Activated T-cell treated with anti-CD3 and anti-CD28 coated beads for 24 hours (primary cell): ENCODE results near the gene ANKRD62.
"Not testable (repeated sequence)": the region's sequence is repeated elsewhere in the genome, so short reads cannot be mapped to it uniquely, and the experiment has no call there.

ENCODE experiments used
- DNase-seq: peaks from one replicate; pipeline ENCODE4 v3.0.0-alpha.2; 2020; ENCODE audit warnings: low read depth

ANKRD62 gene

GRCh38 chr18:12066910-12067511 is 26.6 kb upstream of the ANKRD62 start:
- DNase-seq = no peak

DNA sequence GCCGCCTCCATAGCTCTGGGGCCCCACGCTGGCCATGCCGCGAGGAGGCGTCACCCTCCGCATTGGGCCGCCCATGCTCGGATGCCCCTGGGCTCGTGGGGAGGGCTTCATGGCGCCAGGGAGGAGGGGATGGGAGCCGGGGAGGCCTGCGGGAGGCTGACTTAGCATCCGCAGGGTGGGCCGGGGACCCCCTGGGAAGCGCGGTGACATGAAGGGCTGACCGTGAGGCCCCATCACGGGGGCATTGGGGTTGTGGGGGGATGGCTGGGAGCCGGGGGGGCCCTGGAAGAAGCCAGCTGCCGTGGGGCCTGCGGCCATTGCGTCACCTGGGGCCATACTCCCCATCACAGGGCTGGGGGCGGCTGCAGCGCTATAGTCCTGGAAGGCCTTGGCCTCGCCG is 26.0 kb upstream of the ANKRD62 start:
- no peak for DNase-seq

DNA sequence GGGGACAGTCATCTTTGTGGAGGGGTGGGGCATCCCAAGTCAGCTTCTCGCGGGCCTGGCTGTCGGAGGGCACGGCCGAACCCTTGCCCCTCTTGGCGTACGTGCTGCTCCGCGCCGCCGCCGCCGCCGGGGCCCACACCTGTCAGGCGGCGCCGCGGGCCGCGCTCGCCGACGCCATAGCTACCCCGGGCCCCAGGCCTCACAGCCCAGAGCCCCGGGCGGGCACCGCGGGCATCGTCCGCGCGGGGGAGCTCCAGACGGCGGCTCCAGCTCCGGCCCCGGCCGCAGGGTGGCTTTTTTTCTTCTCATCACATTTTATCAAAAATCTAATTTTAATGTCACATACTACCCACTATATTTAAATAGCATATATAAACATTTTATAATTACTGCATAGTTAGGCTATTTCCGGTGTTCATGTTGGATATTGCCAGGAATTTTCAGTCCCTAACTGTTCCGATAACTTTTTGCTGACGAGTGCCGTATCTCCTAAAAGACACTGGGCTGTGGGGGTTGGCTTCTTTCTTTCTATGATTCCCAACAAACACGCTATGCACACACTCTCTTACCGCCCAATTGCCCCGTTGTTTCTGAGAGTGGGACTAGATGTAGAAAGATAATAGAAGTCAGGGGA is 25.2 kb upstream of the ANKRD62 start:
- not testable (repeated sequence) for DNase-seq

DNA sequence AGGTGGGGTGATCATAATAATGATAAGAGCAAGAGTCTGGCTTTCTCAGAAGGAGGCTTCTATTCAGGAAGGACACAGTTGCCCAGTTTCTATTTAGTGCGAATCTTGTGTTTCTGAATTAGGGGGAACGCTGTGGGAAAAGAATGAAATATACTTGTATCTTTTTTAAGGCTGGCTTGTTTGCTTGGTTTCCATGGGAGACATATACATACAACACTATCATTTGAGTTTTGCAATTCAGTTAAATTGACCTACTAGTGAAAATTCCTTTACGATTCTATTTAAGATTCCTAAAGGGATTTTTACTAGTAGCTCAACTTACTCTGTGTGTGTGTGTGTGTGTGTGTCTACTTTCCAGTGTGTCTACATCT is 24.7 kb upstream of the ANKRD62 start:
- no peak for DNase-seq

- DNase-seq = not testable (repeated sequence)
Observed at GRCh38 chr18:12071066-12071465, 22.6 kb upstream of the ANKRD62 start.

DNA sequence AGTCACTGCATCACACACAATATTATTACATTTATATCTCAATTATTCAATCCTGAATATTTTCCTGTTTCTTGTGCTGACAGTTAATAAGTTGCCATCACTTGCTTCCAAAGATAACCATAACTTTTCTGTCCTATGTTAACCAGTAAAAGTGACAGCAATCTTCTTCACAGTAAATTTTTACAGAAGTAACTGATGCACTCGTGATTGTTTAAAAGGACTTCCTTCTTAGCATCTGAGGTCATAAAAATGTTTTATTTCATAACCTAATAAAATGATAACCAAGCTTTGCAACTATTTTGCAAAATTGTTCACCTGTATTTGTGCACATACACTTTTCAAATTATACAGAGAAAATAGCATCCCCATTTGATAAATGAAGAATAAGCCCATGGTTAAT is 20.6 kb upstream of the ANKRD62 start:
- DNase-seq = no peak

DNA sequence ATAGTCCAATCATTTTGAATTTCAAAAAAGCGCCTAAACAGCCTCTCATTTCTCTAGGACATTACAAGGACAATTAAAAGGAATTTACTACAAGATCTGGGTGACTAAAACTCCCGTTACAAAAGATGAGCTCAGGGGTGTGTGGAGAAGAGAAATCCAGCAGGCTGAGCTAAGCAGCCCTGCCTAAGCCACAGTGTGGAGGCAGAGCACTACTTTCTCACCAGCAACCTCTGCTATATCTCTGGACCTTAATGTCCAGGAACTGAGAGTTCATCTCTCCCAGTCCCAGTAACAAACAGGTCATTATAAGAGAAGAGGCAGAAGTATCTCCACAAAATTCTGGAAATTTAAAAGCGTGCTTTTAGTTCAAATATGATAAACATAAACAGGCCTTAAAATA is 18.9 kb upstream of the ANKRD62 start:
- DNase-seq = no peak

DNA sequence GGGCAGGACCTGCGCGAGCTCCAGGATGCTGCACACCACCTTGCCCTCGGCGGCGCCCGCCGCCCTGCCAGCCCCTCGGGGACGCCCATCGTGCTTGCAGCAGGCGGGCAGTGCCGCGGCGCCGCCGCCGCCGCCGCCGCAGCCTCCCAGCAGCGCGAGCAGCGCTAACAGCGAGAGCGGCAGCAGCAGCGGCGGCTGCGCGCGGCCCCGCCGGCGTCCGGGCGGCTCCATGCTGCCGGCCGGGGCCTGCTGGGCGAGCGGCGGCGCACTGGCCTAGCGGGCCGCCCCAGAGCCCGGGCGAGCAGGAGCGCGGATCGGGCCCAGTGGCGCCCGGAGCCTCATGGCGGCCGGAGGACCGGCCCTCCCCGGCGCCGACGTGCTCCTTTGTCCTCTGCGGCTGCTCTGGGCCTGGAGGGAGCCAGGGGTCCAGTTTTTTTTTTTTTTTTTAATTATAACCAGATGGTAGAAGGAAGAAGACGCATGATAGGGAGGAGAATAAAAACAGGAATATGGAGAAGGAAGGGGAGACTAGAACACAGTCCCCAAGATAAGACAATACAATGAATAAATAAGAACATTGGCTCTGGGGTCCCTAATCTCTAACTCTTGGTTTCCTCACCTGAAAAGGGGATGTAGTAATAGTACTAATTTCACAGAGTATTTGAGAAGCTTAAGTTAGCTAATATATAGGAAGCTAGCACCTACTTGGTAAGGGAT is 17.1 kb upstream of the ANKRD62 start:
- no peak for DNase-seq

DNA sequence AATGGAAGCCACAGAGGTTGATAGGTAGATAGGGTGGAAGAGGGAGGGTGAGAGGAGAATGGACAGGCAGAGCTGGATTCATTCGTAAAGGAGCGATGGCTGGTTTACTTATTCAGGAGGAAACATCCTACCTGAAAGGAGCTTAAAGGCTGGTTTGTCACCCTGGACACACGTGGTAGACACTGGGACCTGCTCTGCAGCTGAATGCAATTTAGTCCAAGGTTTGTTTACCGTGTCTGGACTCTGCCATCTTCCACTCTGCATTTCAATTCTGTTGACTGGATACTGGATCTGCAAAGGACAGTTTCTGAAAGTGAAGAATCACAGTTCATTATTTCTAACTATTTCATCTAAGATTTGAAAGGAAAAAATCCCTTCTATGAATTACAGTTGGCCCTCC is 15.6 kb upstream of the ANKRD62 start:
- not testable (repeated sequence) for DNase-seq

- DNase-seq = no peak
Observed at GRCh38 chr18:12079491-12080237, 14.0 kb upstream of the ANKRD62 start.

- DNase-seq = no peak
Observed at GRCh38 chr18:12085136-12085535, 8.5 kb upstream of the ANKRD62 start.

- DNase-seq = no peak
Observed at GRCh38 chr18:12085786-12086185, 7.9 kb upstream of the ANKRD62 start.

- DNase-seq = no peak
Observed at GRCh38 chr18:12086249-12086648, 7.4 kb upstream of the ANKRD62 start.

DNA sequence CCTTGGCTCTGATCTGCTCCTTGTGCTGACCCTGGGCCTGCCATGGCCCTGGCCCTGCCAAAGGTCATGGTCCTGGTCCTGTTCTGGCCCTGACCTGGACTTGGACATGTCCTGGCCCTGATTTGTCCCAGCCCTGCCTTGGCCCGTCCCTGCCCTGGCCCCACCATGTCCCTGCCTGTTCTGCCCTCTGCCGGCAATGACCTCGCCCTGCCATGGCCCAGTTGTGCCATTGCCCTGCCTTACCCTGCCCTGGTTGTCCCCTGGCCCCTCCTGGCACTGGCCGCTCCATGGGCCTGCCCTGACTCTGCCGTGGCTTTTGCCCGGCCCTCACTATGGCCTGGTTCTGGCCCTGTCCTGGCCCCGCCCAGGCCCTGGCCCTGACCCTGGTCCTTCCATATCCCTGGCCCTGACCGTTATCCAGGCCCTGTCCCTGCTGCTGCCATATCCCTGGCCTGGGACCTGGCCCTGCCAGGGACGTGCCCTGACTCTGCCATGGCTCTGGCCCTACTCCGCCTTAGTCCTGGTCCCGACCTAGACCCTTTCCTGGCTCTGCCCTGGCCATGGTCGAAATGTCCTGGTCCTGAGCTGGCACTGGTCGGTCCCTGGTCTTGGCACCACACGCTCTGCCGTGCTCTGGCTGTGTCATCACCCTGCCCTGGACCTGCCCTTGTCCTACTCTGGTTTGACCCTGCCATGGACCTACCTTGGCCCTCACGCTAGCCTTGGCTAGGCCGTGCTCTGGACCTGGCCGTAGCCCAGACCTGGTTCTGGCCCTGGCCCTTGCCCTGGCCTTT is 6.8 kb upstream of the ANKRD62 start:
- DNase-seq = no peak

DNA sequence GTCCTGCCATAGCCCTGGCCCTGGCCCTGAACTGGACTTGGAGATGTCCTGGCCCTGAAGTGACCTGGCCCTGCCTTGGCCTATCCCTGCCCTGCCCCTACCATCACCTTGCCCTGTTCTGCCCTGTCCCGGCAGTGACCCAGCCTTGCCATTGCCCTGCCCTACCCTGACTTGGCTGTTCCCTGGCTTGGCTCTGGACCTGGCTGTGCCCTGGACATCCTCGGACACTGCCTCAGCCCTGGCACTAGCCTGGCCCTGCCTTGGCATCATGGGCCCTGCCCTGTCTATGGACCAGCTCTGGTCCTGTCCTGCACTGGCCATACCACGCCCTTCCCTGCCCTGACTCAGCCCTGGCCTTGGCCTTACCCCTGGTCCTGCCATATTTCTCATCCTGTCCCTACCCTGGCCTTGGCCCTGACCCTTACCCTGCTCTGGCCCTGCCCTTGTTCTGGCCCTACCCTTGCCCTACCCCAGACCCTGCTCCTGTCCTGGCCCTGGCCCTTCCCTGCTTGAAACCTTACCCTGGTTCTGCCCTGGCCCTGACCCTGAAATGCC is 6.1 kb upstream of the ANKRD62 start:
- no peak for DNase-seq

GRCh38 chr18:12088096-12088495 is 5.5 kb upstream of the ANKRD62 start:
- no peak for DNase-seq

DNA sequence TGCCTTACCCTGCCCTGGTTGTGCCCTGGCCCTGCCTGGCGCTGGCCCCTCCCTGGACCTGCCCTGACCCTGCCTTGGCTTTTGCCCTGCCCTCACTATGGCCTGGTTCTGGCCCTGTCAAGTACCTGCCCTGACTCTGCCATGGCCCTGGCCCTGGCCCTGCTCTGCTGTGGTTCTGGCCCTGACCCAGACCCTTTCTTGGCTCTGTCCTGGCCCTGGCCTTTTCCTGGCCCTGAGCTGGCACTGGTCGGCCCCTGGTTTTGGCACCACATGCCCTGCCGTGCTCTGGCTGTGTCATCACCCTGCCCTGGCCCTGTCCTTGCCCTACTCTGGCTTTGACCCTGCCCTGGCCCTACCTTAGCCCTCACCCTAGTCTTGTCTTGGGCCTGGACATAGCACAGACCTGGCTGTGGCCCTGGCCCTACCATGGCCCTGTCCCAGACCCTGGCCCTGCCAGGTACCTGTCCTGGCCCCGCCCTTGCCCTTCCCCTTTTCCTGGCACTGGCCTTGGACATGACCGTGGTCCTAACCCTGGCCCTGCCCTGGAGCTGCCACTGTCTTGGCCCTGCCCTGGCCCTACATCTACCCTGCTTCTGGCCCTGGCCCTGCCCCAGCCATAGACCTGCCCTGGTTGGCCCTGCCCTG is 4.8 kb upstream of the ANKRD62 start:
- no peak for DNase-seq

DNA sequence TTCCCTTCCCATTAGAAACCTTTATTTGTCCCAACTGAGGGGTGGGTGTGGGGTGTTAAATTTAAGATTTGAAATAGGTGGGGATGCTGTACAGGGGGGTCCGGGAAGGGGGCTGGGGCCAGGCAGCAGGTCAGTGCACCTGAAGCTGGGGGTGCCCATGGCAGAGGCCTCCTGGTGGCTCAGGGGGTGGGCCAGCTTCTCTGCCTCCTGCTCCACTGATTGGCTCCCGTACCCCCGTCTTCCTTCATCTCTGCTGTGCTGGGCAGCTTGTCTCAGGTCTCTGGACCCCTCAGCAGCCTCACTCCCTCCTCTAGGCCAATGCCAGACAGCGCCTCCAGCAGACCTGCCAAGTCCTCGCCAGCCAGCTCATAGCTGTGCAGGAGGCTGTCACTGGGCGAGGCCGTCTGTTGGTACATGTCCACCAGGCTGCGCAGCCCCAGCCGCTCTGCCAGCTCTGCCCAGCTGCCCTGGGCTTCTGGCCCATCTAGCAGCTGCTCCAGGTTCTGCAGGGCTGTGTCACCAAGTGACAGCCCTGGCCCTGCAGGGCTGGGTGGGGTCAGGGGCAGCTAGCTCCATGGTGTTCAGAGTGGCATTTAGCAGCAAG is 2.0 kb upstream of the ANKRD62 start:
- DNase-seq = no peak

GRCh38 chr18:12092398-12093229 is 1.0 kb upstream of the ANKRD62 start:
- no peak for DNase-seq

DNA sequence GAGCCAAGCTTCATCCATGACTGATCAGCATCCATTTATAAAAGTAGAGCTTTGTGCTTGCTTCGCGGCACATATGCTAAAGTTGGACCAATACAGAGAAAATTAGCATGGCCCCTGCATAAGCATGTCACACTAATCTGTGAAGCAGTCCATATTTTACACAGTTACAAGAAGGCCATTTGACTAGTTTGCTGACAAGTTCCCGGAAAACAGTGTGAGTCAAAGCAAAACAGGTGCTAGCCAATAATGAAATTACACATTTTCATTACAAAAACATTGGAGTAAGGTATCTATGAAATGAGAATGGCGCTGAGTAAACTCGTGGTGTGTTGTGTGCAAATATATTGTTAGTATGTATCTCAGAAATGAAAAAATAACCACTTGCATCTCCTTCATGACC is 4.7 kb downstream of the ANKRD62 start:
- DNase-seq = no peak
